Measurements from ENCODE around the gene NR2F1. TPM values are rescaled to one million over a fixed set of nuclear protein-coding genes. Genes with fewer than 3 reads are reported as not detected.

The NR2F1 gene
- total and polyA plus RNA-seq, 2 donors (not counting 1 experiment from before 2014, with no cell fraction given) = not detected

DNA sequence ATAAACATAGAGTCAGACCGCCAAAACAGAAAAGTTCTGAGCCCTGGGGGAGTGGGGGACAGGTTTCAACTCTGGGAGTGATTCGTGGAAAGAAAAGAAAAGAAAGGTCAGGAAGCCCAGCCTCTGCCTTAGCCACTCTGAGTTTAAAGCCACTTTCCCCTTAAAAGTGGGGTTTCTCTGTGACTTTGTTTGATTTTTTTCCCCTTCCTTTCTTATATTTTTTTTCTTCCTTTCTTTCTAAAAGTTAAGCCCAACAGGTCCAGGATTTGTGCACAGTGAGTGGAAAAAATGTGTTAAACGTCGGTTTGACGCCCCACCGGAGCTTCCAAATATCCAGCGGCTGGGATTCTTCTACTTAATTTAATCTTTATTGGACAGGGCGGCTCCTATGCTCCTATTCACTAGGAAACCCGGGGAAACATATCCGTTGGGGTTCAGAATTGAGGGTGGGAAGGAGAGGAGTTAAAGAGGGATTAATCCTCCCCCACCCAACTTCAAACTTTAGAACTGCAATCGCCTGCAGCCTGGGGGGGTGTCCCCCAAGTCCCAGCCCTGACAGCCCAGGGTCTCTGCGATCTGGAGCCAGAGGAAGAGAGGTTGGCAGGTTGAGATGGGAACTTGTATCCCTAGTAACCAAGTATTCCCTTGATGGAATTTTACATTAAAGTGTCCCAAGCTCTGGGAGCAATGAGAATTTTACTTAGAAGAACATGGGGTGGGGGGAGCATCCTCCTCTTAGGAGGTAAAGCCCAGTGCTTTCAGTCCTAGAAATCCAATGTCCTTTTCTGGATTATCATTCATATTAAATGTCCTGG, 8.3 kb upstream of the NR2F1 start:
- Histone ChIP-seq H3K36me3 (replicated peaks in 1 of 2; ENCODE audit: control extremely low read depth in 1 of 2, control insufficient read depth in 1 of 2, extremely low read depth in 1 of 2, insufficient read depth in 2 of 2, low read length in 1 of 2) (no peaks in the 10 kb centered on the region), H3K4me3 (ENCODE audit: control extremely low read depth in 1 of 5, extremely low read depth in 1 of 5, insufficient read depth in 1 of 5, low read depth in 2 of 5, low read length in 4 of 5) (no peak overlapping the region), H2AFZ (ENCODE audit: insufficient read depth, low read depth, low read length, poor library complexity, severe bottlenecking) (no peak overlapping the region), H3K79me2 (ENCODE audit: control insufficient read depth, insufficient read depth, low read length) (no peaks in the 10 kb centered on the region), H4K20me1 (ENCODE audit: control insufficient read depth, insufficient read depth, low read length, poor library complexity, severe bottlenecking) (no peaks in the 10 kb centered on the region), H3K27ac (ENCODE audit: low read length in 2 of 2) (no peak overlapping the region), H3K27me3 (replicated peaks in 1 of 4; ENCODE audit: control extremely low read depth in 1 of 4, control insufficient read depth in 3 of 4, insufficient read depth in 4 of 4, low read length in 3 of 4) (peaks cover 3 to 95% (median 77%) of the 10 kb centered on the region in 4 experiments), H3K9me3 (ENCODE audit: control extremely low read depth in 1 of 3, control insufficient read depth in 2 of 3, insufficient read depth in 1 of 3, low read length in 2 of 3) (peaks cover 0 to 57% (median 15%) of the 10 kb centered on the region in 3 donors), H3K4me1 (ENCODE audit: control insufficient read depth in 2 of 2, insufficient read depth in 2 of 2, low read length in 2 of 2) (peaks cover 46 to 50% of the 10 kb centered on the region in 2 donors), H3K9ac (ENCODE audit: low read length) (no peak overlapping the region), H3K4me2 (replicated peaks; ENCODE audit: low read depth, low read length, poor library complexity, severe bottlenecking) (no peak overlapping the region)
- H3K27ac Mint-ChIP-seq = no peak overlapping the region
- H3K4me1 Mint-ChIP-seq = peaks cover 30% of the 10 kb centered on the region
- no peaks in the 10 kb centered on the region for H3K9me3 Mint-ChIP-seq (ENCODE audit: insufficient read depth)
- TF ChIP-seq, protein P1, sequence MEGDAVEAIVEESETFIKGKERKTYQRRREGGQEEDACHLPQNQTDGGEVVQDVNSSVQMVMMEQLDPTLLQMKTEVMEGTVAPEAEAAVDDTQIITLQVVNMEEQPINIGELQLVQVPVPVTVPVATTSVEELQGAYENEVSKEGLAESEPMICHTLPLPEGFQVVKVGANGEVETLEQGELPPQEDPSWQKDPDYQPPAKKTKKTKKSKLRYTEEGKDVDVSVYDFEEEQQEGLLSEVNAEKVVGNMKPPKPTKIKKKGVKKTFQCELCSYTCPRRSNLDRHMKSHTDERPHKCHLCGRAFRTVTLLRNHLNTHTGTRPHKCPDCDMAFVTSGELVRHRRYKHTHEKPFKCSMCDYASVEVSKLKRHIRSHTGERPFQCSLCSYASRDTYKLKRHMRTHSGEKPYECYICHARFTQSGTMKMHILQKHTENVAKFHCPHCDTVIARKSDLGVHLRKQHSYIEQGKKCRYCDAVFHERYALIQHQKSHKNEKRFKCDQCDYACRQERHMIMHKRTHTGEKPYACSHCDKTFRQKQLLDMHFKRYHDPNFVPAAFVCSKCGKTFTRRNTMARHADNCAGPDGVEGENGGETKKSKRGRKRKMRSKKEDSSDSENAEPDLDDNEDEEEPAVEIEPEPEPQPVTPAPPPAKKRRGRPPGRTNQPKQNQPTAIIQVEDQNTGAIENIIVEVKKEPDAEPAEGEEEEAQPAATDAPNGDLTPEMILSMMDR (IDR thresholded peaks at IDR 0.05) = no peak
- TF ChIP-seq EZH2 (IDR thresholded peaks at IDR 0.05; ENCODE audit: borderline replicate concordance, insufficient read depth, low read depth, low read length, poor library complexity, severe bottlenecking) = no peak
- intact Hi-C loops (cut with micrococcal nuclease) = loop anchor here (5.0 kb wide), 1 partner anchor 33 kb away; no protein-coding TSS in a partner anchor
- DNase-seq = no peak
- no peak overlapping the region for H3K4me3 Mint-ChIP-seq
- ChIA-PET POLR2A (no interaction called here), CTCF (no interaction called here)
- no CpG with 5 or more reads among the region's 12 CpGs for WGBS (ENCODE audit: insufficient coverage)
- no peak for ATAC-seq (ENCODE audit: low read depth)
- peaks cover 77% of the 10 kb centered on the region for H3K27me3 Mint-ChIP-seq
